GM21529 (cell line): ENCODE results near the gene KRT84.

Experiments
- ATAC-seq: cut with Tn5 transposase; IDR thresholded peaks from one replicate; pipeline ENCODE4 v1.9.1; 2021; ENCODE audit not compliant: unreplicated experiment

The KRT84 gene

DNA sequence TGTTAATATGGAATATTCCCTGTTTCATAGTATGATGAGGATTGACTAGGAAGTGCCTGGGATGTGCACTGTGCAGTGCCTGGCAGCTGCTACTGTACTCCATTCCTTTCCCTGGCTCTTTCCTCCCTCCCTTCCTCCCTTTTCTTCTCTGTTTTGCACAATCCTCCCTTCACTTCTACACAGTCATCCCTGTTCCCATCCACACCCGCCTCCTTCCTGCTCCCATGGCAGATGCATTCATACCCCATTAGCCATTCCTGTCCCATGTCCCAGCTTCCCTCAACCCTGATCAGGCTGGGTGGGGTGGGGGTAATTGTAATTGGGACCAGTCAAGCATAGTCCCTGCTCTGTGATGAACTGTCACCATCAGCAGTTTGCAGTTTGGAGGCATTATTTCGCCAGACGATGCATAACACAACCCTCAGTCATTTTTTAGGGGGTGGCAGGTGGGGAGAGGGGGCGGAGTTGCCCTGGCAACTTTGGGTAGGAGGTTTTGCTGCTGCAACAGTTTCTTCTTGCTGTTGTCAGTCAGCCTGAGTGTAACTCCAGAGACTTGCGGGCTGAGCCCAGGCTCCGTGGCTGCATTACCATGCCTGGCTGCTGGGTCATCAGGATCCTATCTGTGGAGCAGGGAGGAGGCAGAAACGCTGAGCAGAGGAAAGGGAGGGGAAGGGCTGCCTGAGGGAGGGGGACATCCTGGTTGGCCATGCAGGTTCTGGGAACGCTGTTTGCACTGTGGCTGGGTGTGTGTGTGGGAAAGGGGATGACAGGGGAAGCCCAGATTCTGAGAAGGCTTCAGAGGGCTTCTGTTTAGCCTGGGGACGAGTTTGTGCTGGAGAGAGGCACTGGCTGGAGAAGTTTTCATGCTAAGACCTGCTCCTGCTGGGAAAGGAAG, 4.1 kb upstream of the KRT84 start:
- no peak for ATAC-seq

DNA sequence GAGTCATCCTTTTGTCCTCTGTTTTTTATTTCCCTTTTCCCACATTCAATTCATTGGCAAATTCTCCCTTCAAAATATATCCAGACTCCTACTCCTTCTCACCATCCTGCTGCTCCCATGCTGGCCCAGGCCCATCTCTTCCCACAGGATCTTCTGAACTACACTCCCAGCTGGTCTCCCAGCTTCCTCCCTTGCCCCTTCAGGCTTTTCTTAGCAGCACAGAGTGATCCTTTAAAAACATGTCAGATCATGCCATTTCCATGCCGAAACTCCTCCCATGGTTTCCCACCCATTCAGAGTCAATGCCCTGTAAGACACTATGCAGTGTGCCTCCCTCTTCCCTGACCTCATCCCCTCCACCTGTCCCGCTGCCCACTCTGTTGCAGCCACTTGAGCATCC, 2.4 kb upstream of the KRT84 start:
- ATAC-seq, result no peak

DNA sequence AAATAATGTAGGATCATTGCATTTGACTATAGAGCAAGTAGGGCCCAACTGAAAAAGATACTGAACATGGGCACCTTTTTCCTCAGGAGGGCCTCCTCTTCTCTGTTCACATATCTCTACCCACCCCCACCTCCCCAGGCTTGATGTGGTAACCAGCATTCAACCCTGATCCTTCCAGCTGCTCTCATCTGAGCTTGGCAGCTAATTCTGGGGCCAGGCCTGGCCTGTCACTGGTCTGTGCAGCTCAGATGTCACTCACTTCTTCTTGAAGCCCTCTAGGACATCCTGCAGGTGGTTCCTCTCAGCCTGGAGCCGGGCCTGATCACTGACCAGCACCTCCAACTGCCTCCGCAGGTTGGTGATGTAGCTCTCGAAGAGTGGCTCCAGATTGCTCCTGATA, 2.1 kb downstream of the KRT84 start:
- no peak for ATAC-seq

DNA sequence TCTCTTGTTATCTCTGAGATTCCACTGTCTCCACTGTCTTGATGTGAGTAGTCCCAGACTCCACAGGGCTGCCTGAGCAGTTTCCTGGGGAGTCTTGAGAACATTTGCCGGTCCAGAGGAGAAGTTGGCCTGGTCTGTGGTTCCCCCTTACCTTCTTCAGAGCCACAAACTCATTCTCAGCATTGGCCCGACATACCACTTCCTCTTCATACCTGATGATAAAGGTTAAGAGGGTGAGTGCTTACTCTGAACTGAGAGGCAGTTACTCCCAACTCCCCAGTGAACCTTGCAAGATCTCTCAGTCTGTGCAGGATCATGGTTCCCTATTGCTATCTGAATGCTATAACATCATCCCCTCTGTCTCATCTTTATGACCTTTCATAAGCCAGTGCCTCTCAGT, 2.6 kb downstream of the KRT84 start:
- ATAC-seq, result no peak

DNA sequence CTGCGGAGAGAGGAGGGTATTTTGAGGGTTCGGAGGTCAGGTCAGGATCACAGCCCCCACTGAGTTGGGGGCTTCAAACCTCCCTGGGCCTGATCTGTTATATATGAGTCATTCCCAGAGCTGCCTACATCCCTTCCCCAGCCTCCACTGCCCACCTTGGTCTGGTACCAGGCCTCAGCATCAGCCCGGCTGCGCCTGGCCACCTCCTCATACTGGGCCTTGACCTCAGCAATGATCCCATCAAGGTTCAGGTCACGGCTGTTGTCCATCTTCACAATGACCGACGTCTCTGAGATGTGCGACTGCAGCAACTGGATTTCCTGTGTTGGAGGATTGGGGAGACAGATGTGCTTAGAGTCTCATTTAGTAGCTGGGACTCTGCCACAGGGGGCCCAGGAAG, 4.2 kb downstream of the KRT84 start:
- no peak for ATAC-seq

DNA sequence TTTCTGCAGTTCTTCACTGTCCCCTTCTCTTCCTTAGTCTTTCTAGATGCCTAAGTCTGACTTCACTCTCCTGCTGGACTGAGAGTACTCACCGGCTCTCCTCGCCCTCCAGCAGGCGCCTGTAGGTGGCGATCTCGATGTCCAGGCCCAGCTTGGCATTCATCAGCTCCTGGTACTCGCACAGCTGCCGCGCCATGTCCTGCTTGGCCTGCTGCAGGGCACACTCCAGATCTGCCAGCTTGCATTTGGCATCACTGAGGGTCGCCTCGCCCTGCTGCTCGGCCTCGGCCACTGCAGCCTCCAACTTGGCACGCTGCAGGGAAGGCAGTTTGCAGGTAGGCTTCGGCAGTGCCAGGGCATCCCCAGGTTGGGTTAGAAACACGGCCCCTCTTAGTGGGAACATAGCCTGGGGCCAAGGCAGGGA, 5.2 kb downstream of the KRT84 start:
- ATAC-seq, result no peak

DNA sequence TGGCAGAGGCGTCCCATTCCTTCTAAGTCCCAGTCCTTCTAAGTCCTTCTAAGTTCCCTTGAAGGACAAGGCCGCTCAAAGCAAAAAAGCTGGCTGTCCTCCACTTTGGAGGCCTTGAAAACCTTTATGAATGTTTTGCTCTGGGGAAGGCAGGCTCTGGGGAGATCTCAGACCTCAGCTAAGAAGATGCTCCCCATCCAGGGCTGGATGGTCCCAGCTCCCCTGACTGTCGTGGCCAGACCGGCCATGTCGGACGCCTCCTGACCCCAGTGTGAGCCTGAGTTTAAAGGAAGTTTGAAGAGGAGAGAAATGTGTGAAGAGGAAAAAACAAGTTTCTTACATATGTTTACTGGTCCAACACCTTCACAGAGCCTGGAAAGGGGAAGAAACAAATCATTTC, 5.9 kb downstream of the KRT84 start:
- no peak for ATAC-seq

DNA sequence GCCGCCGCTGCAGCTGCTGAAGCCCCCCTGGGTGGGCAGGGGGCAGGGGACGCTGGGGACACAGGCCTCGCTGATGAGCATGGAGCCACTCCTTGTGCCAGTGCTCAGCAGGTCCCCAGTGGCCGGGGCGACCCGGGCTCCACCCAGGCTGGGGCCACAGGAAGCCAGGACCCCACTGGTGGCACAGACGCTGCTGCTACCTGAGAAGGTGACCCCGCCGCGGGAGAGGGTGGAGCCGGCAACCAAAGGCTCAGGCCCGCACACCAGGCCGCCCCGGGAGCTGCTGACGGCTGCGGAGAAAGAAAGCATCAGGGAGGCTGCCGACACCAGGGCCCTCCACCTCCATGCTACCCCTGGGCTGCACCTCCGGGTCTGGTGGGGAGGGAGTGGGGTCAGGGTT, 7.4 kb downstream of the KRT84 start:
- no peak for ATAC-seq

DNA sequence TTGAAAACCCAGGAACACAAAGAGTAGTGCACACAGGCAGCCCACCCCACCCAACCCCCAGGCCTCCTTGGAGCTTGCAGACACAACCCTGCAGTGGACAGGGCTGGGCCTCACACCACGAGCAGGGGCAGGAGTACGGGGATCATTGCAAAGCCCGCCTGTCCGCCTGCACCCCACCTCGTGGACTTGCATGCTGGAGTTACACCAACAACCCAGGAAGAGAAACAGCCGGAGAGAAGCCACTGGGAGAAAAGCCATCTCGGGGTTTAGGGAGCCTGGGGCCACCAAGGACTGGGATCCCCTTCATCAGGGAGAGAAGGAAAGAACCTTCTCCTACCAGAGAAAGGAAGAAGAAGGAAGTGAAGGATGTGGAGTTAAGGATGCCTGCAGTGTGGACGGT, 8.2 kb downstream of the KRT84 start:
- no peak for ATAC-seq

DNA sequence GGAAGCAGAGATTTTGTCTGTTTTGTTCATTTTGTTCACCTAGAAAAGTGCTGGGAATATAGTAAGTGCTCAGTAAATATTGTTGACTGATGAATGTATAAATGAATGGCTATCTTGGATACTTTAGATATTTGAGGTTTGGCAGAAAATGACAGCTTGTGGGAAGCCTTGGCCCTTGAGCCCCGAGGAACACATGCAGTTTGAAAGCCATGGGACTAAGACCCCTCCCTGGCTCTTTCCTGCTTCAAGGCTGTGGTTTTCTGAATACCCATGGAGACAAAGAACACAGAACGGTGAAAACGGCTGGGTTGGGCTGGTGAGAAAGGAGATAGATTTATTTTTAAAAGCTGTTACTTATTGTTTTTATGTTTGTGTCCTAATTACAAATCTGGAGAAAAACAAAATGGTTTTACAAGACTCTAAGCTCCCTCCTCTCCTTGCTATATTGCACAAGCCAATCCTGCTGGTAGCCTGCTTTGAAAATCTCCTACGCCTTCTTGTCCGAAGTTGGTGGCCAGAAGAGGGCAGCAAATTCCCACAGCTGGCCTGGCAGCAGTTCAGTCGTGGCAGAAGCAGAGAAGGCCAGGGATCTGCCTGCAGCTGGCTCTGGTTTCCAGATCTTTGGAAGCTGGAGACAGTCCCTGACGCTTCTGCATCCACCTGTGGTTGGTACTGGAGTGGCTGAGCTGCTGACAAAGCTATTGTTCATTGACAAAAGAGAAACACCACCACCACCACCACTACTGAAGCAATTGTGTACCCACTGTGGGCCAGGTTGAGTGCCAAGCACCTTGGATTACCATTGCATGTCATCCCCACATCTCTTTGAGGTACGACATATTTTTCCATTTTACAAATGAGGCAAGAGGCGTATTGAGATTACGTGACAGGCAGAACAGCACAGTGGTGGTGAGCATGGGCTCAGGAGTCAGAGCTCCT, 13.0 kb downstream of the KRT84 start:
- no peak for ATAC-seq

DNA sequence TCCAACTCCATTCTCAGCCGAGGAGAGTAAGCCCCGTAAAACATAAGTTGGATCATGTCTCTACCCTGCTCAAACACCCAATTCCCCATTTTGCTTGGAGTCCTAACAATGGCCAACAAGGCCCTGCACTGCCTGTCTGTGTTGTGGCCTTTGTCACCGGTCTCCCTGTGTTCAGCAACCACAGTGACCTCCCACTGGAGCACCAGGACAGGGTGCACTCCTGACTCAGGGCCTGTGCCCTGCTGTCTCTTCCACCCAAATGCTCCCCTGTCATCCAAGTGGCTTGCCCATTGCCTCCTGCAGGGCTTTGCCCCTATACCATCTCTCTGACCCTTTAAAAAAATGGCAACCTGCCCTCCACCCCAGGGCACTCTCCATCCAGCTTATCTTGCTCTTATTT, 13.7 kb downstream of the KRT84 start:
- ATAC-seq, result no peak

DNA sequence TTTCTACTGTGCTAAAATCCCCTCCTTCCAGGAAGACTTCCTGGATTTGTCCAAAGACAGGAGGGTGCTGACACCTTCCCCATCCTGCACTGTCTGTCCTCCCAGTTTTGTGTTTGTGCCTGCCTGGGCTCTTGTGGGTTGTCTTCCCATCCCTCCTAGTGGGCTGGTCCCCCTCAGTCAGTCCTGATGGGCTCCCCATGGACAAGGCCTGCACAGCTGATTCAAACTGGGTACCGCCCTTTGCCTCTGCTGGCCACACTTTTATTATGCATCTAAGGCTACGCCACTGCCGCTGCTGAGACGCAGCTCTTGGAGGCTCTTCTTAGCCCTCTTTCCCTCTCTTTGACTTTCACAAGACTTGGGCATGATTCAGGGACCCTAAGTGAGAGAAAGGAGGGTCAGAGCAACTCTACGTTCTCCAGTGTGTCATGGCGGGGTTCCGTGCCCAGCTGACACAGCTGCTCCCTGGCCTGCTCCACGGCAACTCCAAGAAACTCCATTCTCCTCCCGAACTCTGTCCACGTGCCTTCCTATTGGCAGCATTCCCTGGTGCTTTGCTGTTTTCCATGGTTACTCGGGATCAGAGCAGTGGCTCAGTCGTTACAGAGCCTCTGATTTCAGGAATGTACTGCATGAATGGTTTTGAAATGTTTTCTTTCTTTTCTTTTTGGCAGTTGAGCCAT, 14.4 kb downstream of the KRT84 start:
- ATAC-seq, result no peak

DNA sequence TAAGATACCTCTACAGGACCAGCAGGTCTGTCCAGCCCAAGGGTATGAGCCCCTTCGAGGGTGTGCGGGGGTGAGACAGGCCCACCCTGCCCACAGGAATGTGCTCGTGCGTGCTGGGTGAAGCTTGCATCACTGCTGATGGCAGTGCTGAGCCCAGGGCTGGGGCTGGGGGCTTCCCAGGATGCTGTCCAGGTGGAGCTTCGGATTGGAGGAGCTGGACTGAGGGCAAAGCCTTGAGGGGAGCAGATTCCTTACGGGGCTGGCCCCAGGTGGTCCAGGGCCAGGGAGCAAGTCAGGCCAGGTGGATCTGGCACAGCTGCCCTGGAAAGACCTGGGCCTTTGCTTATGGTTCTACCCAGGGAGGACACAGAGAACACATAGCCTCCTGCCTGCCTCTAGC, 15.6 kb downstream of the KRT84 start:
- ATAC-seq, result no peak

DNA sequence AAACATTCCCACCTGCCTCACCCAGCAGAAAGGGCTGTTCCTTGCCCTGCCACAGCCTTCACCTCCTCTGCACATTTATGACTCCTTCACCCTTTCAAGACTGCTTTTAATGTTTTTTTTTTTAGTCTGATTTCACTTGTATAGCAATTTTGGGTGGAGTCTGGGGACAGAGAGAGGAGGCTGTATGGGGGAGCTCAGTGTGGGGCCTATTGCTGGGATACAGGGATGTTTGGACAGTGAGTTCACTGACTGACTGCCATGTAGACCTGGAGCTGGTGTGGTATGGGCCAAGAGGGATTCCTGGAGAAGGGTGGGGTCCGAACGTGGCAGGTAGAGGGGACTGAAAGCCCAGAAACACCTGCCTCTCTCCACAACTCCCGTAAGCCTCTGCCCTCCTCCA, 16.2 kb downstream of the KRT84 start:
- no peak for ATAC-seq

DNA sequence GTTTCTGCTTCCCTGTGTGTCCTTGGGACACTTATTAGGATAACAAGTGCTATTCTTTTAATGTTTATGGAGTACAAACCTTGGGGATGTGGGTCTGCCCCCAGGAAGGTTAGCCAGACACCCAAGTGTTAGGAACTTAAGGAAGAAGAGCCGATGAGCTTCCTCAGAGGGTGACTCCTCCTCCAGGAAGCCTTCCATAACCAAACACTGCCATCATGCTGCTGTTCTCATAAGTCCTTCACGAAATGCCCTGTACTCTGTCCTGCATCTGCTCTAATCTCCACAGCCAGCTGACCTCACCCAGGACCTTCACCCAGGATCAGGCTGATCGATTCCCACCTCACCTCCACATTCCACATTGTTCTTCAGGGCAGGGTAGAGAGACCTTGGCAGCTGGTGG, 16.9 kb downstream of the KRT84 start:
- no peak for ATAC-seq

DNA sequence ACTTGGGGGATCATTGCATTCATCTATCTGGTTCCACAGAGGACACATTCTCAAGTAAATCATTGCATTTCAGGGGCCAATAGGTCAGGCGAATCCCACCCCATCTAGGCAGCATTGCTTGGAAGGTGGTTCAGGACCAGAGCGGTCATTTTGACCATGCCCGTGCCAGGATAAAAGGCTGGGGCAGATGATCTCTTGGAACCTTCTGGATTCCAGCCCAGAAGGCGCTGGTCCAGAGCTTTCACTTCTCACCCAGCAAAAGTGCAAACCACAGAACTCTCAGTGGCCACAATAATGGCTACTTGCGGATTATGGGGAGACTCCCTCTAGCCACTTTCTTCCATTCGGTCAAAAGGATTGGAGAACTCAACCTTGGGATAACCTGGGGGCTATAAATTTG, 17.6 kb downstream of the KRT84 start:
- ATAC-seq, result no peak

DNA sequence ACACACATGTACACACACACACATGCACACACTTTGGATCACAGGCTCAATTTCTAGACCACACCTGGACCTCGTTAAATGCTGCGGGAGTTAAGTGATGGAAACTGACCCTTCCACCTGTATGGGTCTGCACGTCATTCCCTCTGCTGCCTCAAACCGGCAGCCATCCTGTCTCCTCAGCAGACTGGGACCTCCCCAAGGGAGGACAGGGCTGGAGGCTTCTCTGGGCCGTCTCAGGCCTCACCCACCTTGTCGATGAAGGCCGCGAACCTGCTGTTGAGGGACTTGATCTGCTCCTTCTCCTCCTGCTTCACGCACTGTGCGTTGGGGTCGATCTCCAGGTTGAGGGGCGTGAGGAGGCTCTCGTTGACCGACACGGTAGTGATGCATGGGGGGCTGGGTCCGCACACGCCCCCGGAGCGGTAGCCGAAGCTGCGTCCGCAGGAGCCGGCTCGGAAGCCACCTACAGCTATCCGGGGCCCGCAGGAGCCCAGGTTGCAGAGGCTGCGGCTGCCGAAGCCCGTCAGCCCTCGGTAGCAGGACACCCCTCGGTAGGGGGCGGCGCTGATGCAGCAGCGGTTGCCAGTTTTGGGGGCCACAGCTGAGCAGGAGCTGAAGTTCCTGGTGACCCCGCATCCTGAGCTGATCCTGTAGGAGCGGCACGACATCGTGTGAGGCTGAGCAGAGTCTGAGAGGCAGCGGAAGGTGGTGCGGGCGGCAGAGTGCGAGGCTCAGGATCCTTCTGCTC, 18.5 kb downstream of the KRT84 start, which contains the start of gene KRT85:
TSS of gene KRT85 (minus strand) at position 744 of the 748 bp plus-strand sequence. CDS start at position 668, 76 bp downstream.
- no peak for ATAC-seq

DNA sequence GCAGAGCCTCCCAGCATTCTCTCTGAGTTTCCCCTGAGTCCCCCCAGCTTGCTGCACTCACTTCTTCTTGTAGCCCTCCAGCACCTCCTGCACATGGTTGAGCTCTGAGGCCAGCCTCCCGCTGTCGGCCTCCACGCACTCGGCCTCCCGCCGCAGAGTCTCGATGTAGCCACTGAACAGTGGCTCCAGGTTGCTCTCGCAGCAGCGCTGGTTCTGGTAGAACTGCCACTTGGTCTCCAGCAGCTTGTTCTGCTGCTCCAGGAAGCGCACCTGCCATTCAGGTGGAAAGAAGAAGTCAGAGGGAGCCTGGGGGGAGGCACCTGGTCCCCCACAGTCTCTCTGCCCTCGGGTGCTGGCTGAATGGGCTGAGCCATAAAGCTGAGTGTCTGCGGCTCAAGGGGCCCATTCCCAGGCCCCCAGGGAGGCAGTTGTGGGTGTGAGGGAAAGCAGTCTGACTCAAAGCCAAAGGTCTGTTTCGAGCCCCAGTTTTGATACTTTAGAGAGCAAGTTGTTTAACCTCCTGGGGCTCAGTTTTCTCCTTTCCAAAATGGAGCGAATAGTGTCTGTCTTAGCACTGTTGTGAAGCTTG, 20.5 kb downstream of the KRT84 start:
- ATAC-seq, result no peak

DNA sequence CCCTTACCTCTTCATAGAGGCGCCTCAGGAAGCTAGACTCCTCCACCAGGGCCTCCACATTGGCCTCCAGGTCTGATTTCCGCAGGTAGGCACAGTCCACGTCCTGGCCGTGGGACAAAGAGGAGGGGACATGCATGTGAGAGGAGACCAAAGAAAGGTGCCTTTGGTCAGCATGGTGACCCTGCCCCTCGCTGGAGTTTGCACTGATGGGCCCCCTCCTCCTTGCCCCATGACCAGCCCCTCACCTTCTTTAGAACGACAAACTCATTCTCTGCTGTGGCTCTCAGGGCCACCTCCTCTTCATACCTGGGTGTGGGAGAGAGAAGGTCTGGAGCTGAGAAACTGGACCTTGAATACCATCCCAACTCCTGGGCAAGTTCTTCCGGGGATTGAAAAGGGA, 21.4 kb downstream of the KRT84 start:
- ATAC-seq, result no peak

DNA sequence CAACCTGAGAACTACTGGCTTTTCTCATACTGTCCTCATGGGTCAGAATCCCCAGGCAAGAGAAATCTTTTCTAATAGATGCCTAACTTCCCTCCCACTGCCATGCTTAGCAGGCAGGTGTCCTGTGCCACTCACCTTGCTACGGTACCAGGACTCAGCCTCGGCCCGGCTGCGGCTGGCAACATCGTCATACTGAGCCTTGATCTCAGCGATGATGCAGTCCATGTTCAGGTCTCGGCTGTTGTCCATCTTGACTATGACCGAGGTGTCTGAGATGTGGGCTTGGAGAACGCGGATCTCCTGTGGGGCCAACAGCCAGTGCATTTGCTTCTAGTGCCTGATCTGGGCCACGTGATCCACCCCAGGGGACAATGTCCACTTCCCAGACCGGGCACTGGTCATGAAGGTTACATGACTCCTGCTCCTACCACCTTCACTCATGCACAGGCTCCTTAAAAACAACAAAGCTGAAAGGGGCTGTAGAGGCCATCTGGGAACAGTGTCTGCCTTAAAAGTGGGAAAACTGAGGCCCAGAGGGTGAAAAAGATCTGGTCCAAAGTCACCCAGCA, 22.3 kb downstream of the KRT84 start:
- no peak for ATAC-seq
